GM10266 (cell line): Measurements from ENCODE around the gene ILF2.

Experiments
- DNase-seq: peaks from one replicate; pipeline ENCODE4 v3.0.0; 2012; ENCODE audit errors: extremely low spot score
- TF ChIP-seq, protein P1 (sequence below): IDR thresholded peaks from 2 replicates; pipeline ENCODE4 v1.5.1; 2012; ENCODE audit warnings: mild to moderate bottlenecking, low read depth; ENCODE audit not compliant: control insufficient read depth, insufficient read depth; ENCODE audit errors: missing control alignments

Gene ILF2

DNA sequence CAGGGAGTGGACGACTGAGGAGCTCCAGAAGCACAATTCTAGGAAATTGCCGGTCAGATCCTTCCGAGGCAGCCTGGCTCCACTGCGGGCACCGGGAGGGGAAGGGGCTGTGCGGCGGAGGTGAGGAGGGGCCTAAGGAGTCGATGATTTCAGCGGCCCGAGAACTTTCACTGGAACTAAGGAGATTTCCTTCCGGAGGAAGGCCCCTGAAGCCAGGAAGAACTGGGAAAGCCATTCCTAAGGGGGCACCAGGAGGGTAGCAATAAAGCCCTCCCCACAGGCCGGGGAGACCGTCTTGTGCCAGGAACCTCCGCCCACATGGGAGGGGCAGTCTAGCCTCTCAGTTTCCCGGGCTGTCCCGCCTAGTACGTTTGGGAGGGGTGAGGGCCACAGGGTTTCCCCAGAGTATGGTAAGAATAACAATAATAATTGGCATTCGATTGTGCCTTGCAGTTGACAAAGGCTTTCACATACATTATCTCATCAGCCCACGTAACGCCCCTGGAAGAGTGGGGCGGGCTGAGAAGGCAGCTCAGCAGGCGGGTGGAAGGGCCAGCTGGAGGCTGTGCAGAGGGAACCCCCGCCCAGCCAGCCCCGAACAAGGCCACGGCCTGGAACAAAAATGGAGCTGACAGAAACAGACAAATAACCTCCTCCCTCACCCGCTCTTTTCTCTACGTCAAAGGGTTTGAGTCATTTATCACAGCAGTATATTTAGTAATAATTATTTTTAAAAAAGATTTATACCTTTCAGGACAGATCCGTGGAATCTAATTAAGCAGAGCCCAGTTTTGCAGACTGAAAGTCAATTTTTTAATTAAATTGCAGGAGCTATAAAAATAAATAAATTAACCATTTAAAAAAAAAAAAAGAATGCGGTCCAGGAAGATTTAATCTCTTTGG, 27.5 kb upstream of the ILF2 start:
- peak; percentile 57 for DNase-seq
- TF ChIP-seq, protein P1, sequence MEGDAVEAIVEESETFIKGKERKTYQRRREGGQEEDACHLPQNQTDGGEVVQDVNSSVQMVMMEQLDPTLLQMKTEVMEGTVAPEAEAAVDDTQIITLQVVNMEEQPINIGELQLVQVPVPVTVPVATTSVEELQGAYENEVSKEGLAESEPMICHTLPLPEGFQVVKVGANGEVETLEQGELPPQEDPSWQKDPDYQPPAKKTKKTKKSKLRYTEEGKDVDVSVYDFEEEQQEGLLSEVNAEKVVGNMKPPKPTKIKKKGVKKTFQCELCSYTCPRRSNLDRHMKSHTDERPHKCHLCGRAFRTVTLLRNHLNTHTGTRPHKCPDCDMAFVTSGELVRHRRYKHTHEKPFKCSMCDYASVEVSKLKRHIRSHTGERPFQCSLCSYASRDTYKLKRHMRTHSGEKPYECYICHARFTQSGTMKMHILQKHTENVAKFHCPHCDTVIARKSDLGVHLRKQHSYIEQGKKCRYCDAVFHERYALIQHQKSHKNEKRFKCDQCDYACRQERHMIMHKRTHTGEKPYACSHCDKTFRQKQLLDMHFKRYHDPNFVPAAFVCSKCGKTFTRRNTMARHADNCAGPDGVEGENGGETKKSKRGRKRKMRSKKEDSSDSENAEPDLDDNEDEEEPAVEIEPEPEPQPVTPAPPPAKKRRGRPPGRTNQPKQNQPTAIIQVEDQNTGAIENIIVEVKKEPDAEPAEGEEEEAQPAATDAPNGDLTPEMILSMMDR, result no peak

DNA sequence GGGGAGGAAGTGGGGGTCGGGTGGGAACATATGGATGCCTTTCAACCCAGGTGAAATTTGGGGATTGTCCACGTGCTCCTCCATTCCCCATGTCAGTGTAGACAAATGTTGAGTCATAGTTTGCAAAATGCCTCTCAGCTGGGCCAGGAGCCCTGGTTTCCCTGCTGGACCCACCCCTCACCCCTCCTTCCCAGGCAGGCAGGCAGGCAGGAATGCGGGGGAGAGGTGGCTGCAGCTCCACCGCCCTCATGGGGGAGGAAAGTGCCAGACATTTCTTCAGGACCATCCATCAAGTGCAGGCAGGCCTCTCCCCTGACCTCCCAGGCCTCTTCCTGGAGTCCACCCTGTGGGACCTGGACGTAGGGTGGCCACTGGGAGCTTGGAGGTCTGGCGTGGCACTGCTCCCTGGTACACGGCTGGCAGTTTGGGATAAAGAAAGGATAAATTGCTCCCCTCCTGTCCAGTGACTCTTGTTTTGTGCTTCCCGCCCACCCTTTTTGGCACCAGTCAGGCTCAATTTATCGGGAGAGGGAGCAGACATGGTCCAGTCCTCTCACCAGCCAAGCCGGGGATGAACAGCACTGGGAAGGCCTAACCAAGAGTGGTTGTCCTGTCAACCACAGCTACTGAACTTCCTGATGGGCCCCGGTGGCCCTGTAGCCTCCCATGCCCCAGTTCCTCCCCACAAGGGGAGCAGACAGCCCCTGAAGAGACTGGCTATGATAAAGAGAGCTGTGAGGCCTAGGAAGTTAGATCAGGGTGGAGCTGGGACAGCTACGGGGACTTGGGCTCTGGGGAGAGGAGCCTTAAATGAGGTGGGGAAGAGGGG, 26.6 kb upstream of the ILF2 start:
- no peak for DNase-seq
- TF ChIP-seq, protein P1, result no peak

DNA sequence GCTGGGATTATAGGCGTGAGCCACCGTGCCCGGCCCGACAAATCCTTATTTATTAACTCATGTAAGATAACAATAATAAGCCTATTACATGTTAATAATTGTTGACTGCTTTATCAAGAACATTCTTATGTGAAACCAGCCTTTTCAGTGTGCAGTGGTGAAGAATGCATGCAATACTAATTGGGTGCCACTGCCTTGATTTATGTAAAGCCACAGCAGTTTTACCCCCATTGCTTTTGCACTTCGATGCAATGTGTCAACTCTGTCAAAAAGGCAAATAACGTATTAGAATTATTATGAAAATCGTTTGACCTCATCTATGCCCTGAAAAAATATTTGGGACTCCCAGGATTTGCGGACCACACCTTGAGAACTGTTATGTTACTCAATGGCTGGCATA, 25.9 kb upstream of the ILF2 start:
- DNase-seq, result no peak
- TF ChIP-seq, protein P1, result no peak

DNA sequence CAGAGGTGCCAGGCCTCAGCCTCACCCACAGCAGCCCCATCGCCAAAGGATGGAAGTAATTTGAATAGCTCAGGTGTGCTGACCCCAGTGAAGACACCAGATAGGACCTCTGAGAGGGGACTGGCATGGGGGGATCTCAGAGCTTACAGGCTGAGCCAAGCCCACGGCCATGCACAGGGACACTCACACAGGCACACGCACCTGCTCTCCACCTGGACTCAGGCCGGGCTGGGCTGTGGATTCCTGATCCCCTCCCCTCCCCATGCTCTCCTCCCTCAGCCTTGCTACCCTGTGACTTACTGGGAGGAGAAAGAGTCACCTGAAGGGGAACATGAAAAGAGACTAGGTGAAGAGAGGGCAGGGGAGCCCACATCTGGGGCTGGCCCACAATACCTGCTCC, 22.7 kb upstream of the ILF2 start:
- TF ChIP-seq, protein P1, result no peak
- no peak for DNase-seq

DNA sequence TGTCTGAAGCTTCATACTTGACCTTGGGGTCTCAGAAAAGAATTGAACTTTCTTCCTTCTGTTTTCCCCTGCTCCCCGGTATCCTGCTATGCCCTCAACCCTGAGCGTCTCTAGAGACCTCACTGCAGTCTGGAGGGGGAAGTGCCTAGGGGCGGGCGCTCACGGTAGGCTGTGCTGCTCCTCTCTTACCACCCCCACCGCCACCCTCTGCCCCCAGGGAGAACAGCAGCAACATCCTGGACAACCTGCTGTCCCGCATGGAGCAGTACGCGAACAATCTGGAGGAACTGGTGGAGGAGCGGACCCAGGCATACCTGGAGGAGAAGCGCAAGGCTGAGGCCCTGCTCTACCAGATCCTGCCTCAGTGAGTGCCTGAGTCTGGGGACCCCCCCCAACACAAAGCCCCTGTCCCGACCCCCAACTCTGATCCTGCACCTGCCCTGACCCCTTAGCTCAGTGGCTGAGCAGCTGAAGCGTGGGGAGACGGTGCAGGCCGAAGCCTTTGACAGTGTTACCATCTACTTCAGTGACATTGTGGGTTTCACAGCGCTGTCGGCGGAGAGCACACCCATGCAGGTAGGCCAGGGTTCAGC, 18.0 kb upstream of the ILF2 start:
- TF ChIP-seq, protein P1, result no peak
- DNase-seq, result no peak

DNA sequence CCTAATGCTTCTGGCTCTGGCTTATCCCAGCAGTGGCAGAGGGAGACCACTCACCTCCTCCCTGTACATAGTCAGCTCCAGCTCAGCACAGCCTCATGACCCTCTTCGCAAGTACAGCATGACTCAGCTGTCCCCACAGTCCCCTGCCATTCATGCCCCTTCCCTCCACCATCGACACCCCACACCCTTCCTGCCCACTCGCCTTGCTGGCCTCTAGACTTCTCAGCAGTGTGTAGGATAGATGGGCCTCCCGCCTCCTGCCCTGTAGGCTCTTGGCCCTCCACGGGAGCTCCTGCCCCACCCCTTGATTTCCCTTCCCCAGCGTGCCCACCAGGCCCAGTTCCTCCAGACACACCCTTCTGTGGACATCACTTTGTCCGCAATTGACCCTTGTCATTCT, 17.5 kb upstream of the ILF2 start:
- DNase-seq, result no peak
- TF ChIP-seq, protein P1, result no peak
